GM12878 (cell line): ENCODE data around the gene USP35.
"Not testable (repeated sequence)": the region's sequence is repeated elsewhere in the genome, so short reads cannot be mapped to it uniquely, and the experiment has no call there.

ENCODE experiments used
- CHD2 ChIP-seq: IDR thresholded peaks from 2 replicates; pipeline ENCODE4 v1.6.1; 2011; ENCODE audit warnings: low read depth, low read length, improper control_type of control experiment, borderline replicate concordance
- EP300 ChIP-seq, 2 experiments: fragments of 150-350 bp in 1 of 2; IDR thresholded peaks; 2 replicates each; pipeline ENCODE4 v1.6.1; 2011 to 2012; ENCODE audit warnings: low read depth in 2 of 2, low read length in 2 of 2, borderline replicate concordance in 1 of 2, improper control_type of control experiment in 1 of 2, inconsistent platforms in 1 of 2; ENCODE audit not compliant: control insufficient read depth in 1 of 2
- PAX5 ChIP-seq: IDR thresholded peaks from 2 replicates; pipeline ENCODE4 v1.6.1; 2011; ENCODE audit warnings: low read depth, low read length, borderline replicate concordance
- POLR2A ChIP-seq: IDR thresholded peaks from 2 replicates; pipeline ENCODE4 v1.6.1; 2011; ENCODE audit warnings: low read depth, mild to moderate bottlenecking, low read length
- RAD21 ChIP-seq: IDR thresholded peaks from 2 replicates; pipeline ENCODE4 v1.6.1; 2011; ENCODE audit warnings: mild to moderate bottlenecking, low read depth, low read length, moderate library complexity; ENCODE audit not compliant: insufficient read depth
- SIX5 ChIP-seq: IDR thresholded peaks from 2 replicates; pipeline ENCODE4 v1.6.1; 2011; ENCODE audit warnings: mild to moderate bottlenecking, low read depth, low read length, moderate library complexity; ENCODE audit not compliant: severe bottlenecking
- ZNF384 ChIP-seq: IDR thresholded peaks from 2 replicates; pipeline ENCODE4 v1.6.1; 2012; ENCODE audit warnings: low read depth, mild to moderate bottlenecking, low read length, improper control_type of control experiment, borderline replicate concordance
- TF ChIP-seq, protein P1 (sequence below): fragments of 450-650 bp; IDR thresholded peaks from 2 replicates; pipeline ENCODE4 v1.6.1; 2017; ENCODE audit warnings: mild to moderate bottlenecking, low read depth, inconsistent platforms; ENCODE audit not compliant: poor library complexity, severe bottlenecking
- TF ChIP-seq, protein P2 (sequence below), 3 experiments: IDR thresholded peaks in 2 of 3; conservative IDR thresholded peaks in 1 of 3; 2 replicates each; pipeline ENCODE4 v1.5.1; 2011; ENCODE audit warnings: low read depth in 3 of 3, low read length in 3 of 3, mild to moderate bottlenecking in 3 of 3, control low read depth in 2 of 3, moderate library complexity in 2 of 3, inconsistent platforms in 1 of 3, mixed read lengths in 1 of 3; ENCODE audit not compliant: control insufficient read depth in 2 of 3, insufficient read depth in 1 of 3; ENCODE audit errors: extremely low read depth in 1 of 3
- TF ChIP-seq, protein P3 (sequence below): IDR thresholded peaks from 2 replicates; pipeline ENCODE4 v1.6.1; 2012; ENCODE audit warnings: improper control_type of control experiment, low read depth, low read length; ENCODE audit not compliant: insufficient replicate concordance
- TF ChIP-seq, protein P4 (sequence below): IDR thresholded peaks from 2 replicates; pipeline ENCODE4 v1.6.1; 2012; ENCODE audit warnings: low read depth, low read length, improper control_type of control experiment
- TF ChIP-seq, protein P5 (sequence below): IDR thresholded peaks from 2 replicates; pipeline ENCODE4 v1.6.1; 2011; ENCODE audit warnings: borderline replicate concordance, low read depth, mild to moderate bottlenecking, moderate library complexity, mixed read lengths, low read length; ENCODE audit not compliant: insufficient read depth; ENCODE audit errors: extremely low read length

DNA sequence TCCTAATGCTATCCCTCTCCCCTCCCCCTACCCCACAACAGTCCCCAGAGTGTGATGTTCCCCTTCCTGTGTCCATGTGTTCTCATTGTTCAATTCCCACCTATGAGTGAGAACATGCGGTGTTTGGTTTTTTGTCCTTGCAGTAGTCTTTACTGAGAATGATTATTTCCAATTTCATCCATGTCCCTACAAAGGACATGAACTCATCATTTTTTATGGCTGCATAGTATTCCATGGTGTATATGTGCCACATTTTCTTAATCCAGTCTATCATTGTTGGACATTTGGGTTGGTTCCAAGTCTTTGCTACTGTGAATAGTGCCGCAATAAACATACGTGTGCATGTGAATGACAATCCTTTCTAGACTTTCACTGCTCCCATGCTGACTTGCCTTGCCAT is 12.9 kb upstream of the USP35 start:
- TF ChIP-seq ZNF384; POLR2A; SIX5; PAX5; CHD2; RAD21; EP300 (IDR thresholded peaks at IDR 0.05; ENCODE audit: borderline replicate concordance in 1 of 2, control insufficient read depth in 1 of 2, low read depth in 2 of 2, low read length in 2 of 2): not testable (repeated sequence)
- TF ChIP-seq, protein P1, sequence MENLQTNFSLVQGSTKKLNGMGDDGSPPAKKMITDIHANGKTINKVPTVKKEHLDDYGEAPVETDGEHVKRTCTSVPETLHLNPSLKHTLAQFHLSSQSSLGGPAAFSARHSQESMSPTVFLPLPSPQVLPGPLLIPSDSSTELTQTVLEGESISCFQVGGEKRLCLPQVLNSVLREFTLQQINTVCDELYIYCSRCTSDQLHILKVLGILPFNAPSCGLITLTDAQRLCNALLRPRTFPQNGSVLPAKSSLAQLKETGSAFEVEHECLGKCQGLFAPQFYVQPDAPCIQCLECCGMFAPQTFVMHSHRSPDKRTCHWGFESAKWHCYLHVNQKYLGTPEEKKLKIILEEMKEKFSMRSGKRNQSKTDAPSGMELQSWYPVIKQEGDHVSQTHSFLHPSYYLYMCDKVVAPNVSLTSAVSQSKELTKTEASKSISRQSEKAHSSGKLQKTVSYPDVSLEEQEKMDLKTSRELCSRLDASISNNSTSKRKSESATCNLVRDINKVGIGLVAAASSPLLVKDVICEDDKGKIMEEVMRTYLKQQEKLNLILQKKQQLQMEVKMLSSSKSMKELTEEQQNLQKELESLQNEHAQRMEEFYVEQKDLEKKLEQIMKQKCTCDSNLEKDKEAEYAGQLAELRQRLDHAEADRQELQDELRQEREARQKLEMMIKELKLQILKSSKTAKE: not testable (repeated sequence)
- TF ChIP-seq, protein P2, sequence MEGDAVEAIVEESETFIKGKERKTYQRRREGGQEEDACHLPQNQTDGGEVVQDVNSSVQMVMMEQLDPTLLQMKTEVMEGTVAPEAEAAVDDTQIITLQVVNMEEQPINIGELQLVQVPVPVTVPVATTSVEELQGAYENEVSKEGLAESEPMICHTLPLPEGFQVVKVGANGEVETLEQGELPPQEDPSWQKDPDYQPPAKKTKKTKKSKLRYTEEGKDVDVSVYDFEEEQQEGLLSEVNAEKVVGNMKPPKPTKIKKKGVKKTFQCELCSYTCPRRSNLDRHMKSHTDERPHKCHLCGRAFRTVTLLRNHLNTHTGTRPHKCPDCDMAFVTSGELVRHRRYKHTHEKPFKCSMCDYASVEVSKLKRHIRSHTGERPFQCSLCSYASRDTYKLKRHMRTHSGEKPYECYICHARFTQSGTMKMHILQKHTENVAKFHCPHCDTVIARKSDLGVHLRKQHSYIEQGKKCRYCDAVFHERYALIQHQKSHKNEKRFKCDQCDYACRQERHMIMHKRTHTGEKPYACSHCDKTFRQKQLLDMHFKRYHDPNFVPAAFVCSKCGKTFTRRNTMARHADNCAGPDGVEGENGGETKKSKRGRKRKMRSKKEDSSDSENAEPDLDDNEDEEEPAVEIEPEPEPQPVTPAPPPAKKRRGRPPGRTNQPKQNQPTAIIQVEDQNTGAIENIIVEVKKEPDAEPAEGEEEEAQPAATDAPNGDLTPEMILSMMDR (IDR thresholded peaks at IDR 0.05 in 2 of 3, conservative IDR thresholded peaks at IDR 0.05 in 1 of 3; ENCODE audit: control insufficient read depth in 2 of 3, extremely low read depth in 1 of 3, insufficient read depth in 1 of 3, low read depth in 3 of 3, low read length in 3 of 3): not testable (repeated sequence)
- TF ChIP-seq, protein P3, sequence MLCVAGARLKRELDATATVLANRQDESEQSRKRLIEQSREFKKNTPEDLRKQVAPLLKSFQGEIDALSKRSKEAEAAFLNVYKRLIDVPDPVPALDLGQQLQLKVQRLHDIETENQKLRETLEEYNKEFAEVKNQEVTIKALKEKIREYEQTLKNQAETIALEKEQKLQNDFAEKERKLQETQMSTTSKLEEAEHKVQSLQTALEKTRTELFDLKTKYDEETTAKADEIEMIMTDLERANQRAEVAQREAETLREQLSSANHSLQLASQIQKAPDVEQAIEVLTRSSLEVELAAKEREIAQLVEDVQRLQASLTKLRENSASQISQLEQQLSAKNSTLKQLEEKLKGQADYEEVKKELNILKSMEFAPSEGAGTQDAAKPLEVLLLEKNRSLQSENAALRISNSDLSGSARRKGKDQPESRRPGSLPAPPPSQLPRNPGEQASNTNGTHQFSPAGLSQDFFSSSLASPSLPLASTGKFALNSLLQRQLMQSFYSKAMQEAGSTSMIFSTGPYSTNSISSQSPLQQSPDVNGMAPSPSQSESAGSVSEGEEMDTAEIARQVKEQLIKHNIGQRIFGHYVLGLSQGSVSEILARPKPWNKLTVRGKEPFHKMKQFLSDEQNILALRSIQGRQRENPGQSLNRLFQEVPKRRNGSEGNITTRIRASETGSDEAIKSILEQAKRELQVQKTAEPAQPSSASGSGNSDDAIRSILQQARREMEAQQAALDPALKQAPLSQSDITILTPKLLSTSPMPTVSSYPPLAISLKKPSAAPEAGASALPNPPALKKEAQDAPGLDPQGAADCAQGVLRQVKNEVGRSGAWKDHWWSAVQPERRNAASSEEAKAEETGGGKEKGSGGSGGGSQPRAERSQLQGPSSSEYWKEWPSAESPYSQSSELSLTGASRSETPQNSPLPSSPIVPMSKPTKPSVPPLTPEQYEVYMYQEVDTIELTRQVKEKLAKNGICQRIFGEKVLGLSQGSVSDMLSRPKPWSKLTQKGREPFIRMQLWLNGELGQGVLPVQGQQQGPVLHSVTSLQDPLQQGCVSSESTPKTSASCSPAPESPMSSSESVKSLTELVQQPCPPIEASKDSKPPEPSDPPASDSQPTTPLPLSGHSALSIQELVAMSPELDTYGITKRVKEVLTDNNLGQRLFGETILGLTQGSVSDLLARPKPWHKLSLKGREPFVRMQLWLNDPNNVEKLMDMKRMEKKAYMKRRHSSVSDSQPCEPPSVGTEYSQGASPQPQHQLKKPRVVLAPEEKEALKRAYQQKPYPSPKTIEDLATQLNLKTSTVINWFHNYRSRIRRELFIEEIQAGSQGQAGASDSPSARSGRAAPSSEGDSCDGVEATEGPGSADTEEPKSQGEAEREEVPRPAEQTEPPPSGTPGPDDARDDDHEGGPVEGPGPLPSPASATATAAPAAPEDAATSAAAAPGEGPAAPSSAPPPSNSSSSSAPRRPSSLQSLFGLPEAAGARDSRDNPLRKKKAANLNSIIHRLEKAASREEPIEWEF: not testable (repeated sequence)
- TF ChIP-seq, protein P4, sequence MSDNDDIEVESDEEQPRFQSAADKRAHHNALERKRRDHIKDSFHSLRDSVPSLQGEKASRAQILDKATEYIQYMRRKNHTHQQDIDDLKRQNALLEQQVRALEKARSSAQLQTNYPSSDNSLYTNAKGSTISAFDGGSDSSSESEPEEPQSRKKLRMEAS: not testable (repeated sequence)
- TF ChIP-seq, protein P5, sequence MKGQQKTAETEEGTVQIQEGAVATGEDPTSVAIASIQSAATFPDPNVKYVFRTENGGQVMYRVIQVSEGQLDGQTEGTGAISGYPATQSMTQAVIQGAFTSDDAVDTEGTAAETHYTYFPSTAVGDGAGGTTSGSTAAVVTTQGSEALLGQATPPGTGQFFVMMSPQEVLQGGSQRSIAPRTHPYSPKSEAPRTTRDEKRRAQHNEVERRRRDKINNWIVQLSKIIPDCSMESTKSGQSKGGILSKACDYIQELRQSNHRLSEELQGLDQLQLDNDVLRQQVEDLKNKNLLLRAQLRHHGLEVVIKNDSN: not testable (repeated sequence)
